Calu3 (cell line): ENCODE measurements around the gene DDX10. TPM values are rescaled to one million over a fixed set of nuclear protein-coding genes. Genes with fewer than 3 reads are reported as not detected.
A peak's percentile ranks its signal among the peaks of the same experiment; 100 is the strongest.

Experiments
- BruUV-seq: library from RNA; stranded (reverse); fragments of 400-500 nt; replicated peaks from 2 replicates; lab custom pipeline; 2021; lab: Mats Ljungman, UMichigan
- CTCF ChIA-PET: fragments of 300-600 bp; sonication (Branson Sonifier 250); formaldehyde crosslinking; loops from one replicate; lab custom pipeline; 2022; ENCODE audit warnings: antibody characterized with exemption; lab: Charles Lee
- DNase-seq: peaks from one replicate; pipeline ENCODE4 v3.0.0; 2022
- H3K27ac Mint-ChIP-seq: one replicate; pipeline ENCODE4 v1.8.0; 2022; ENCODE audit warnings: mixed read lengths; ENCODE audit not compliant: unreplicated experiment
- H3K27me3 Mint-ChIP-seq: one replicate; pipeline ENCODE4 v1.8.0; 2022; ENCODE audit warnings: mixed read lengths; ENCODE audit not compliant: unreplicated experiment
- H3K36me3 Mint-ChIP-seq: one replicate; pipeline ENCODE4 v1.8.0; 2022; ENCODE audit warnings: mild to moderate bottlenecking, moderate library complexity, mixed read lengths; ENCODE audit not compliant: insufficient read depth, unreplicated experiment
- H3K4me1 Mint-ChIP-seq: one replicate; pipeline ENCODE4 v1.8.0; 2022; ENCODE audit warnings: mild to moderate bottlenecking, low read depth, mixed read lengths; ENCODE audit not compliant: unreplicated experiment
- H3K4me3 Mint-ChIP-seq: one replicate; pipeline ENCODE4 v1.8.0; 2022; ENCODE audit warnings: mild to moderate bottlenecking, low read depth, moderate library complexity, mixed read lengths; ENCODE audit not compliant: unreplicated experiment
- H3K9me3 Mint-ChIP-seq: one replicate; pipeline ENCODE4 v1.8.0; 2022; ENCODE audit warnings: low read depth, mixed read lengths; ENCODE audit not compliant: unreplicated experiment
- CTCF ChIP-seq: fragments of 200-600 bp; IDR thresholded peaks from one replicate; pipeline ENCODE4 v1.8.0; 2022; ENCODE audit warnings: antibody characterized with exemption; ENCODE audit not compliant: unreplicated experiment
- intact Hi-C: fragments of 100-400 bp; cut with micrococcal nuclease; formaldehyde crosslinking; loops from one replicate; pipeline ENCODE4 v1.10.0; 2022; ENCODE audit not compliant: unreplicated experiment
- total RNA-seq: library from RNA; stranded (reverse); gene quantifications from 2 replicates; pipeline ENCODE4 v1.2.3, GENCODE V29; 2022

DDX10 gene
- total RNA-seq, 1 experiment from 2014 or later: 31.2 TPM

GRCh38 chr11:108865406-108865805 lies 200.5 kb downstream of the DDX10 start:
- CTCF ChIA-PET: no interaction called here
- BruUV-seq: no TSS peak
- intact Hi-C loops: no loop called here
- Mint-ChIP-seq H3K27me3 (no peaks in the 10 kb centered on the region), H3K27ac (no peak overlapping the region), H3K4me1 (peaks cover 5% of the 10 kb centered on the region), H3K36me3 (no peaks in the 10 kb centered on the region), H3K9me3 (no peaks in the 10 kb centered on the region), H3K4me3 (no peak overlapping the region)
- DNase-seq: no peak
- TF ChIP-seq CTCF: no peak

- Mint-ChIP-seq H3K4me3 (no peak overlapping the region), H3K9me3 (no peaks in the 10 kb centered on the region), H3K27ac (no peak overlapping the region), H3K36me3 (no peaks in the 10 kb centered on the region), H3K27me3 (no peaks in the 10 kb centered on the region), H3K4me1 (peaks cover 11% of the 10 kb centered on the region)
- CTCF ChIA-PET: no interaction called here
- TF ChIP-seq CTCF: no peak
- DNase-seq: no peak
- BruUV-seq: no TSS peak
- intact Hi-C loops: no loop called here
Observed at GRCh38 chr11:108866781-108867180, 201.9 kb downstream of the DDX10 start.

- intact Hi-C loops: loop anchor here (1.0 to 10.0 kb wide), 2 partner anchors 86 to 173 kb away; no protein-coding TSS in a partner anchor
- no peaks in the 10 kb centered on the region for H3K27me3 Mint-ChIP-seq
- no peak overlapping the region for H3K4me3 Mint-ChIP-seq
- no peaks in the 10 kb centered on the region for H3K36me3 Mint-ChIP-seq
- no peaks in the 10 kb centered on the region for H3K9me3 Mint-ChIP-seq
- BruUV-seq: no TSS peak
- peak overlapping the region; percentile 43 for H3K27ac Mint-ChIP-seq
- DNase-seq: no peak
- TF ChIP-seq CTCF: no peak
- peaks cover 11% of the 10 kb centered on the region for H3K4me1 Mint-ChIP-seq
- CTCF ChIA-PET: no interaction called here
Observed at GRCh38 chr11:108870373-108871020, 205.6 kb downstream of the DDX10 start.

- no peaks in the 10 kb centered on the region for H3K9me3 Mint-ChIP-seq
- no TSS peak for BruUV-seq
- H3K4me1 Mint-ChIP-seq: peaks cover 11% of the 10 kb centered on the region
- H3K27me3 Mint-ChIP-seq: no peaks in the 10 kb centered on the region
- H3K4me3 Mint-ChIP-seq: no peak overlapping the region
- TF ChIP-seq CTCF: no peak
- intact Hi-C loops: loop anchor here (1.0 to 10.0 kb wide), 2 partner anchors 86 to 174 kb away; no protein-coding TSS in a partner anchor
- DNase-seq: peak; percentile 29
- no peak overlapping the region for H3K27ac Mint-ChIP-seq
- CTCF ChIA-PET: interaction anchor here (0.9 kb wide), 1 partner anchor 173 kb away, joined by 4 read pairs; no protein-coding TSS in a partner anchor
- H3K36me3 Mint-ChIP-seq: no peaks in the 10 kb centered on the region
Observed at GRCh38 chr11:108871152-108871551, 206.3 kb downstream of the DDX10 start.
